ENCODE measurements around the gene MOV10. TPM values are rescaled to one million over a fixed set of nuclear protein-coding genes. Genes with fewer than 3 reads are reported as not detected.

MOV10 gene
- total and polyA plus RNA-seq, 10 of the 15 experiments (the other 5 are each of a cell fraction or from before 2014, with no cell fraction given): 21.0 to 80.3 (median 49.8) TPM

DNA sequence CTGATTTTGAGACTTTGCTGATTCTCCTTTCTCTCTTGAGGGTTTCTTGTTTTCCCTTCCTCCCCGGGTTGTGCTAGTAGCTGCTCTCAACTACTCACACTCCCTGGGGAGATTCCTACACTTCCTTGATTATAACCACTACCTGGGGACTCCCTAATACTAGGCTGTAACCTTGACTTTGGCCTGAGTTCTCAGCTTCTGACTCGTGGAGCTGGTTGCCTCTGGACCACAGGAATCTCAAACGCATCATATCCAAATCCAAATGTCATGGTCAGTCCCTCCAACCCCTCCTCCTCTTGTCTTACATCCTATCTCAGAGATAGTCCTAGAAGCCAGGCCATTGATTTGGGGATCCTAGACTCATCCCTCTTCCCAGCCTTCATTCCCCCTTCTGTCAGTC lies 12.0 kb downstream of the MOV10 start:
- Histone ChIP-seq H2AFZ (ENCODE audit: control insufficient read depth, low read depth, low read length) (no peak overlapping the region), H3K36me3 (ENCODE audit: control insufficient read depth in 2 of 2, insufficient read depth in 2 of 2, low read length in 1 of 2) (peaks cover 3 to 6% of the 10 kb centered on the region in 2 experiments), H3K4me3 (no peak overlapping the region), H3K9ac (ENCODE audit: control insufficient read depth, insufficient read depth, low read length) (no peak overlapping the region), H3K79me2 (ENCODE audit: control insufficient read depth, insufficient read depth, low read length) (no peaks in the 10 kb centered on the region; the same call in 1 of the 2 replicates), H3K9me3 (replicated peaks; ENCODE audit: control insufficient read depth, insufficient read depth, low read length) (no peaks in the 10 kb centered on the region), H3K4me1 (ENCODE audit: control insufficient read depth, insufficient read depth, low read length) (peaks cover 11% of the 10 kb centered on the region; the same call in 1 of the 2 replicates), H4K20me1 (ENCODE audit: control insufficient read depth, insufficient read depth) (0 out of 2 replicates have a peak, but pooled peaks cover 3% of the 10 kb centered on the region), H3K27me3 (replicated peaks in 1 of 2; ENCODE audit: control insufficient read depth in 2 of 2, insufficient read depth in 2 of 2, low read length in 1 of 2) (no peaks in the 10 kb centered on the region), H3K27ac (ENCODE audit: control insufficient read depth, insufficient read depth) (no peak overlapping the region; the same call in 1 of the 2 replicates), H3K4me2 (ENCODE audit: control insufficient read depth, insufficient read depth) (peak overlapping the region; percentile 9; the same call in 1 of the 2 replicates)
- no peak for DNase-seq (ENCODE audit: low read depth, low spot score)
- 35% methylated on average over 3 of the region's 3 CpGs for WGBS (ENCODE audit: insufficient coverage, insufficient replicate concordance, low lambda C conversion rate, missing lambda C conversion rate)
- CTCF ChIA-PET: interaction anchor here (1.2 kb wide), 1 partner anchor 18 kb away, joined by 3 read pairs; no protein-coding TSS in a partner anchor
- POLR2A ChIA-PET: interaction anchor here (1.6 kb wide), 1 partner anchor 14 kb away, joined by 4 read pairs; no protein-coding TSS in a partner anchor
- SMC1A ChIA-PET (ENCODE audit: uncharacterized antibody, unreplicated experiment): interaction anchor here (0.8 to 1.7 kb wide), 4 partner anchors 11 to 22 kb away, joined by 4 to 7 read pairs (median 4); partner anchors contain the start of gene MOV10
- in situ Hi-C loops (cut with MboI): no loop called here
- ATAC-seq: peak; percentile 55
- RAD21 ChIA-PET (ENCODE audit: unreplicated experiment): interaction anchor here (0.8 to 2.2 kb wide), 2 partner anchors 17 to 295 kb away, joined by 3 to 5 read pairs; no protein-coding TSS in a partner anchor
- no peak for FAIRE-seq
- no TSS peak for BruUV-seq (replicated peaks)
- intact Hi-C loops (cut with micrococcal nuclease; ENCODE audit: unreplicated experiment): no loop called here
- TF ChIP-seq, protein P1, sequence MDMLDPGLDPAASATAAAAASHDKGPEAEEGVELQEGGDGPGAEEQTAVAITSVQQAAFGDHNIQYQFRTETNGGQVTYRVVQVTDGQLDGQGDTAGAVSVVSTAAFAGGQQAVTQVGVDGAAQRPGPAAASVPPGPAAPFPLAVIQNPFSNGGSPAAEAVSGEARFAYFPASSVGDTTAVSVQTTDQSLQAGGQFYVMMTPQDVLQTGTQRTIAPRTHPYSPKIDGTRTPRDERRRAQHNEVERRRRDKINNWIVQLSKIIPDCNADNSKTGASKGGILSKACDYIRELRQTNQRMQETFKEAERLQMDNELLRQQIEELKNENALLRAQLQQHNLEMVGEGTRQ (IDR thresholded peaks at IDR 0.05; ENCODE audit: borderline replicate concordance, low read depth, low read length): no peak
- no peak for TF ChIP-seq TCF7 (IDR thresholded peaks at IDR 0.05; ENCODE audit: borderline replicate concordance)
- TF ChIP-seq NBN (IDR thresholded peaks at IDR 0.05): no peak
- TF ChIP-seq CREM (IDR thresholded peaks at IDR 0.05; ENCODE audit: low read depth): no peak
- TF ChIP-seq CBFB (IDR thresholded peaks at IDR 0.05; ENCODE audit: low read depth): no peak
- TF ChIP-seq, protein P2, sequence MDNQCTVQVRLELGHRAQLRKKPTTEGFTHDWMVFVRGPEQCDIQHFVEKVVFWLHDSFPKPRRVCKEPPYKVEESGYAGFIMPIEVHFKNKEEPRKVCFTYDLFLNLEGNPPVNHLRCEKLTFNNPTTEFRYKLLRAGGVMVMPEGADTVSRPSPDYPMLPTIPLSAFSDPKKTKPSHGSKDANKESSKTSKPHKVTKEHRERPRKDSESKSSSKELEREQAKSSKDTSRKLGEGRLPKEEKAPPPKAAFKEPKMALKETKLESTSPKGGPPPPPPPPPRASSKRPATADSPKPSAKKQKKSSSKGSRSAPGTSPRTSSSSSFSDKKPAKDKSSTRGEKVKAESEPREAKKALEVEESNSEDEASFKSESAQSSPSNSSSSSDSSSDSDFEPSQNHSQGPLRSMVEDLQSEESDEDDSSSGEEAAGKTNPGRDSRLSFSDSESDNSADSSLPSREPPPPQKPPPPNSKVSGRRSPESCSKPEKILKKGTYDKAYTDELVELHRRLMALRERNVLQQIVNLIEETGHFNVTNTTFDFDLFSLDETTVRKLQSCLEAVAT (IDR thresholded peaks at IDR 0.05): no peak
- TF ChIP-seq CBX5 (IDR thresholded peaks at IDR 0.05; ENCODE audit: low read depth): no peak
- no peak for TF ChIP-seq SMAD5 (IDR thresholded peaks at IDR 0.05; ENCODE audit: low read depth)
- TF ChIP-seq EP300 (IDR thresholded peaks at IDR 0.05; ENCODE audit: borderline replicate concordance in 1 of 2, control insufficient read depth in 1 of 2, low read depth in 2 of 2, low read length in 2 of 2): no peak
- no peak for TF ChIP-seq ZNF24 (IDR thresholded peaks at IDR 0.05)
- TF ChIP-seq ZBTB4 (CRISPR knock-in tag; IDR thresholded peaks at IDR 0.05): no peak
- TF ChIP-seq HSF1 (IDR thresholded peaks at IDR 0.05; ENCODE audit: low read depth, low read length): no peak
- no peak for TF ChIP-seq CHD2 (IDR thresholded peaks at IDR 0.05; ENCODE audit: borderline replicate concordance, low read depth, low read length)
- TF ChIP-seq CHD1 (IDR thresholded peaks at IDR 0.05; ENCODE audit: low read depth, low read length): no peak
- no peak for TF ChIP-seq BHLHE40 (IDR thresholded peaks at IDR 0.05; ENCODE audit: borderline replicate concordance in 1 of 2, low read depth in 2 of 2, low read length in 1 of 2)
- TF ChIP-seq TAF1 (IDR thresholded peaks at IDR 0.05; ENCODE audit: borderline replicate concordance, low read depth, low read length): no peak
- no peak for TF ChIP-seq ZNF217 (IDR thresholded peaks at IDR 0.05)
- TF ChIP-seq NFYB (IDR thresholded peaks at IDR 0.05; ENCODE audit: insufficient read depth, low read depth, low read length): no peak

All from GM12878 (cell line).